ENCODE data around the gene TOM1L2. TPM values are rescaled to one million over a fixed set of nuclear protein-coding genes. Genes with fewer than 3 reads are reported as not detected.
A peak's percentile ranks its signal among the peaks of the same experiment; 100 is the strongest.

The TOM1L2 gene
- total RNA-seq, 3 donors from 2014 or later (not counting 1 experiment from before 2014, with no cell fraction given), result 35.7 to 43.2 (median 35.7) TPM

GRCh38 chr17:17819561-17819995 is 152.6 kb downstream of the TOM1L2 start:
- no peak overlapping the region for H3K4me3 Mint-ChIP-seq
- H3K4me1 Mint-ChIP-seq, result peaks cover 6 to 47% of the 10 kb centered on the region in 2 donors
- Histone ChIP-seq H3K4me1 (ENCODE audit: control insufficient read depth, insufficient read depth, low read length) (peaks cover 40% of the 10 kb centered on the region), H3K27ac (ENCODE audit: low read length) (no peak overlapping the region), H3K36me3 (ENCODE audit: control insufficient read depth, insufficient read depth, low read length) (peaks cover 32% of the 10 kb centered on the region), H3K27me3 (ENCODE audit: control insufficient read depth, insufficient read depth, low read length) (no peaks in the 10 kb centered on the region), H3K9me3 (ENCODE audit: control insufficient read depth, insufficient read depth, low read length) (no peaks in the 10 kb centered on the region), H3K4me3 (ENCODE audit: low read length) (no peak overlapping the region)
- intact Hi-C loops (cut with micrococcal nuclease), result no loop called here
- peak overlapping the region in 1 of 2 donors; percentile 35 for H3K27ac Mint-ChIP-seq
- peak; percentile 20 to 22 (median 21) for ATAC-seq
- TF ChIP-seq CTCF (IDR thresholded peaks at IDR 0.05), result no peak
- no peaks in the 10 kb centered on the region for H3K27me3 Mint-ChIP-seq (ENCODE audit: low read depth in 2 of 2)
- peak; percentile 46 to 75 for DNase-seq
- H3K9me3 Mint-ChIP-seq, result no peaks in the 10 kb centered on the region
- no peaks in the 10 kb centered on the region for H3K36me3 Mint-ChIP-seq
- 73% methylated on average over 12 of the region's 12 CpGs for WGBS (ENCODE audit: insufficient coverage)

GRCh38 chr17:17819111-17819510 is 153.1 kb downstream of the TOM1L2 start:
- peaks cover 32% of the 10 kb centered on the region for H3K36me3 ChIP-seq (ENCODE audit: control insufficient read depth, insufficient read depth, low read length)
- no peak overlapping the region for H3K4me3 Mint-ChIP-seq
- peak overlapping the region in 1 of 2 donors; percentile 39 for H3K27ac Mint-ChIP-seq
- intact Hi-C loops (cut with micrococcal nuclease), result no loop called here
- no peaks in the 10 kb centered on the region for H3K27me3 Mint-ChIP-seq (ENCODE audit: low read depth in 2 of 2)
- H3K4me1 Mint-ChIP-seq, result peaks cover 6 to 42% of the 10 kb centered on the region in 2 donors
- no peak for ATAC-seq
- TF ChIP-seq CTCF (IDR thresholded peaks at IDR 0.05), result no peak
- no peaks in the 10 kb centered on the region for H3K9me3 Mint-ChIP-seq
- H3K27ac ChIP-seq (ENCODE audit: low read length), result no peak overlapping the region
- WGBS (ENCODE audit: insufficient coverage), result 97% methylated on average over 12 of the region's 12 CpGs
- H3K36me3 Mint-ChIP-seq, result no peaks in the 10 kb centered on the region
- H3K4me3 ChIP-seq (ENCODE audit: low read length), result no peak overlapping the region
- H3K9me3 ChIP-seq (ENCODE audit: control insufficient read depth, insufficient read depth, low read length), result no peaks in the 10 kb centered on the region
- H3K4me1 ChIP-seq (ENCODE audit: control insufficient read depth, insufficient read depth, low read length), result peaks cover 35% of the 10 kb centered on the region
- DNase-seq, result no peak
- H3K27me3 ChIP-seq (ENCODE audit: control insufficient read depth, insufficient read depth, low read length), result no peaks in the 10 kb centered on the region

GRCh38 chr17:17818088-17818526 is 154.1 kb downstream of the TOM1L2 start:
- Mint-ChIP-seq H3K27ac (no peak overlapping the region), H3K4me1 (peaks cover 6 to 37% of the 10 kb centered on the region in 2 donors), H3K4me3 (no peak overlapping the region), H3K36me3 (no peaks in the 10 kb centered on the region), H3K27me3 (ENCODE audit: low read depth in 2 of 2) (no peaks in the 10 kb centered on the region), H3K9me3 (no peaks in the 10 kb centered on the region)
- no peak for ATAC-seq
- no peaks in the 10 kb centered on the region for H3K27me3 ChIP-seq (ENCODE audit: control insufficient read depth, insufficient read depth, low read length)
- peak in 1 of 2 donors; percentile 36 for DNase-seq
- WGBS (ENCODE audit: insufficient coverage), result 85% methylated on average over 10 of the region's 10 CpGs
- TF ChIP-seq CTCF (IDR thresholded peaks at IDR 0.05), result no peak
- no peaks in the 10 kb centered on the region for H3K9me3 ChIP-seq (ENCODE audit: control insufficient read depth, insufficient read depth, low read length)
- intact Hi-C loops (cut with micrococcal nuclease), result no loop called here
- H3K4me3 ChIP-seq (ENCODE audit: low read length), result no peak overlapping the region
- peaks cover 27% of the 10 kb centered on the region for H3K4me1 ChIP-seq (ENCODE audit: control insufficient read depth, insufficient read depth, low read length)
- no peak overlapping the region for H3K27ac ChIP-seq (ENCODE audit: low read length)
- H3K36me3 ChIP-seq (ENCODE audit: control insufficient read depth, insufficient read depth, low read length), result peaks cover 34% of the 10 kb centered on the region

- no peak for DNase-seq
- whole genome bisulfite sequencing (ENCODE audit: insufficient coverage), result 95% methylated on average over 10 of the region's 10 CpGs
- no peak for TF ChIP-seq CTCF (IDR thresholded peaks at IDR 0.05)
- Histone ChIP-seq H3K27ac (ENCODE audit: low read length) (no peak overlapping the region), H3K27me3 (ENCODE audit: control insufficient read depth, insufficient read depth, low read length) (no peaks in the 10 kb centered on the region), H3K36me3 (ENCODE audit: control insufficient read depth, insufficient read depth, low read length) (peaks cover 35% of the 10 kb centered on the region), H3K4me1 (ENCODE audit: control insufficient read depth, insufficient read depth, low read length) (peaks cover 22% of the 10 kb centered on the region), H3K4me3 (ENCODE audit: low read length) (no peak overlapping the region), H3K9me3 (ENCODE audit: control insufficient read depth, insufficient read depth, low read length) (no peaks in the 10 kb centered on the region)
- no peak overlapping the region for H3K4me3 Mint-ChIP-seq
- H3K9me3 Mint-ChIP-seq, result no peaks in the 10 kb centered on the region
- no peaks in the 10 kb centered on the region for H3K36me3 Mint-ChIP-seq
- ATAC-seq, result no peak
- H3K27me3 Mint-ChIP-seq (ENCODE audit: low read depth in 2 of 2), result no peaks in the 10 kb centered on the region
- H3K4me1 Mint-ChIP-seq, result peaks cover under 1 to 31% of the 10 kb centered on the region in 2 donors
- no peak overlapping the region for H3K27ac Mint-ChIP-seq
- intact Hi-C loops (cut with micrococcal nuclease), result no loop called here
These were observed 154.7 kb downstream of the TOM1L2 start for GRCh38 chr17:17817552-17817947.

All from natural killer cell (primary cell).